GM19239 (cell line): ENCODE results near the gene CTNNA2.
"Not testable (repeated sequence)": the region's sequence is repeated elsewhere in the genome, so short reads cannot be mapped to it uniquely, and the experiment has no call there.

ENCODE experiments used
- DNase-seq: peaks from one replicate; pipeline ENCODE4 v3.0.0; 2011; ENCODE audit warnings: low spot score; ENCODE audit not compliant: insufficient read length
- FAIRE-seq: peaks from 2 replicates; lab custom pipeline; 2011; peaks lifted over from hg19 to GRCh38; lab: Jason Lieb, UNC

CTNNA2 gene

GRCh38 chr2:80105015-80105640 is 592.3 kb downstream of the CTNNA2 start:
- no peak for FAIRE-seq
- no peak for DNase-seq

- no peak for FAIRE-seq
Observed at GRCh38 chr2:80111185-80111584, 598.3 kb downstream of the CTNNA2 start.

GRCh38 chr2:80112790-80113189 is 599.9 kb downstream of the CTNNA2 start:
- FAIRE-seq (no peak), DNase-seq (no peak)

More at GRCh38 chr2:80111185-80111584, 598.3 kb downstream of the CTNNA2 start:
- DNase-seq: no peak

- no peak for DNase-seq
- FAIRE-seq: no peak
Observed at GRCh38 chr2:80113399-80113798, 600.5 kb downstream of the CTNNA2 start.

- DNase-seq: no peak
- FAIRE-seq: no peak
Observed at GRCh38 chr2:80114812-80115211, 602.0 kb downstream of the CTNNA2 start.

GRCh38 chr2:80117401-80117800 is 604.5 kb downstream of the CTNNA2 start:
- no peak for DNase-seq
- no peak for FAIRE-seq

GRCh38 chr2:80120866-80121265 is 608.0 kb downstream of the CTNNA2 start:
- DNase-seq (no peak), FAIRE-seq (no peak)

GRCh38 chr2:80122675-80123074 is 609.8 kb downstream of the CTNNA2 start:
- no peak for FAIRE-seq
- DNase-seq: no peak

- DNase-seq (no peak), FAIRE-seq (no peak)
Observed at GRCh38 chr2:80126596-80127189, 613.8 kb downstream of the CTNNA2 start.

GRCh38 chr2:80128080-80128479 is 615.2 kb downstream of the CTNNA2 start:
- FAIRE-seq (no peak), DNase-seq (no peak)

- no peak for DNase-seq
- FAIRE-seq: no peak
Observed at GRCh38 chr2:80132281-80132680, 619.4 kb downstream of the CTNNA2 start.

- DNase-seq: no peak
- FAIRE-seq: no peak
Observed at GRCh38 chr2:80135001-80135400, 622.1 kb downstream of the CTNNA2 start.

- no peak for FAIRE-seq
Observed at GRCh38 chr2:80136338-80136737, 623.5 kb downstream of the CTNNA2 start.

GRCh38 chr2:80139001-80139400 is 626.1 kb downstream of the CTNNA2 start:
- FAIRE-seq: no peak
- no peak for DNase-seq

More at GRCh38 chr2:80136338-80136737, 623.5 kb downstream of the CTNNA2 start:
- DNase-seq: no peak

GRCh38 chr2:80141007-80141726 is 628.3 kb downstream of the CTNNA2 start:
- DNase-seq: no peak
- FAIRE-seq: no peak

GRCh38 chr2:80145499-80145898 is 632.6 kb downstream of the CTNNA2 start:
- DNase-seq (no peak), FAIRE-seq (no peak)

GRCh38 chr2:80146757-80147156 is 633.9 kb downstream of the CTNNA2 start:
- not testable (repeated sequence) for FAIRE-seq, DNase-seq

GRCh38 chr2:80147690-80148089 is 634.8 kb downstream of the CTNNA2 start:
- no peak for DNase-seq
- FAIRE-seq: no peak

GRCh38 chr2:80148906-80149305 is 636.1 kb downstream of the CTNNA2 start:
- FAIRE-seq: no peak
- DNase-seq: no peak

GRCh38 chr2:80149991-80150390 is 637.1 kb downstream of the CTNNA2 start:
- no peak for DNase-seq
- no peak for FAIRE-seq

GRCh38 chr2:80151248-80151647 is 638.4 kb downstream of the CTNNA2 start:
- no peak for FAIRE-seq
- no peak for DNase-seq
